GM03348 (cell line): ENCODE measurements around the gene MTMR3.
A peak's percentile ranks its signal among the peaks of the same experiment; 100 is the strongest.

ENCODE experiments used
- DNase-seq: peaks from one replicate; pipeline ENCODE4 v3.0.0; 2012; ENCODE audit warnings: low spot score

Gene MTMR3

DNA sequence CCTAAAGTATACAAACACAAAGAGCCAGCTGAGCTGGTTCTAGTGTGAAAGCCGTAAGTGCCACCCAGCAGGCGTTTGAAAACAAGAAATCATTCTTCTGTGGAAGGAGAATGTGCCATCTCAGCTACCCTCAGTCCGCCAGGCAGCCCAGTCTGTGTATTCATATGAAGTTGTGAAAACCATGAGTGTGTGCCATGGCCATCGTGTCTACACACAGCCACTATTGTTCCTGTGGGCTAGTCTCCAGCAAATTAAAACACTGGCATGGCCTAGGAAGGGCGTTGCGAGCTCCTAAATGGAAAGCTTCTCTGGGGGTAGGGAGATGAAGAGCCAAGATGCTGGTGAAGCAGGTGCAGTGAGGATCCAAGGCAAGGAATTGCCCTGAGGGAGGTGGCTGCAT is 145.8 kb downstream of the MTMR3 start:
- DNase-seq = no peak

- no peak for DNase-seq
Measured at GRCh38 chr22:30029512-30029911, 146.5 kb downstream of the MTMR3 start.

- DNase-seq = no peak
Measured at GRCh38 chr22:30030329-30030728, 147.4 kb downstream of the MTMR3 start.

DNA sequence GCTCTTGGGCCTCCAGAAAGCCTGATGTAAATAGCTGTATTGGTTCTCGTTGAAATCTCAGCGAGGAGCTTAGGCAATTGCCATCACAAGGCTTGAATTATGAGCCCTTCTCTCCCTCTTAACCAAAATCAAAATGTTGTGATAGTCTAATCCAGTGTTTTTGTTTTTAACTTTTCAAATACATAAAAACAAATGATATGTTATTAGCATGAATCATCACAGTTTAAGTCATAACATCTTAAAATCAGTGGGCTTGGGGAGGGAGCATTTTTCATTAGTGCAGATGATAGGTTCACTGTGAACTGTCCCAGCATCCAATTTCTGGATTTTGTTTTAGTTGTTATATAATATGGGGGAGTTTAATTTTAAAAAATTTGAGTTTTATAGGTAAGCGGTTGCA is 148.4 kb downstream of the MTMR3 start:
- DNase-seq = no peak

DNA sequence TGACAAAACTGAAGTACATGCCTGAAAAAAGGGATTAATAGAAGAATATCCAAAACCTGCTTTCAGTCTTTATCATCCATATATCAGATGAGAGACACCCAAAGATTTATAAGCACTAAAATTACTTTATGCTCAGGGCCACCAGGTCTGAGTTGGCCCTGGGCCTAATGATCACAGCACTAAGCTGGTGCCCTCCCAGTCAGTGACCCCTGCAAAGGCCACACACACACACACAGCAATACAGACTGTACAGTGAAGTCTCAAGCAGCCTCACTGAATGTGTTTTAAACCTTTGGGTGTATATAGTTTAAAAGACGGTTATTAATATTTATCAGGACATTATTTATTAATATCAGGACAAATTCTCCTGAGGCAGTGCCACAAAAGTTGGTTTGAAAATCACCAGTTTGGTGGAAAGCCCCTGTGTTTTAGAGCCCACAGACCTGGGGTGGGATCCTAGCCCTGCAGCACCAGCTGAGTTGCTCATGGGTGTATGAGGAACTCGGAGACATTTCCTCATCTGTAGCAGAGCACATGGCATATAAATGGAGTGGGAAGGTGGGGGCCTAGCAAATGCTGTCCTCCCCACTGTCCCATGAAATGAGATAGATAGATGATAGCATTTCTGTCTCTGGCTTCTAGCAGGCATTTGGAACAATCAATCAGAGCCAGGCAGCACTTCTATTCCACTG is 148.9 kb downstream of the MTMR3 start:
- no peak for DNase-seq

DNA sequence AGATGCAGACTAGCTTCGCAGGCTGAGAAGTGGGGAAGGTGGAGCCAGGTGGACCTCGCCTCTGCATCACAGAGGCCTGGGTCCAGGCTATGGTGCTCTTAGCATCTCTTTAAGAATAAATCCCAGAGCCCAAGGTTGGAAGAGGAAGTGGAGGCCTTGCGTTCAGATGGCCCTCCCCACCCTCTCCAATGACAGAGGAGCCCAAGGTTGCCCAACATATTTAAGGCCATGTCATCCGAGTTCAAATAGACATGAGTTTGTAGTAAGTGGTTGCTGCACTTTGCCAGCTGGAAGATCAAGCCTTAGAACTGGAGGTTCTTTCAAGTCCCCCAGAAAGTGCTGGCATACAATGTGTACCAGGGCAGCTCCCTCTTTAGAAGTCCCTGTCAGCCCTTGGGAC is 150.2 kb downstream of the MTMR3 start:
- DNase-seq = no peak

GRCh38 chr22:30033901-30034300 is 150.9 kb downstream of the MTMR3 start:
- DNase-seq = no peak

GRCh38 chr22:30036656-30037055 is 153.7 kb downstream of the MTMR3 start:
- DNase-seq = no peak

DNA sequence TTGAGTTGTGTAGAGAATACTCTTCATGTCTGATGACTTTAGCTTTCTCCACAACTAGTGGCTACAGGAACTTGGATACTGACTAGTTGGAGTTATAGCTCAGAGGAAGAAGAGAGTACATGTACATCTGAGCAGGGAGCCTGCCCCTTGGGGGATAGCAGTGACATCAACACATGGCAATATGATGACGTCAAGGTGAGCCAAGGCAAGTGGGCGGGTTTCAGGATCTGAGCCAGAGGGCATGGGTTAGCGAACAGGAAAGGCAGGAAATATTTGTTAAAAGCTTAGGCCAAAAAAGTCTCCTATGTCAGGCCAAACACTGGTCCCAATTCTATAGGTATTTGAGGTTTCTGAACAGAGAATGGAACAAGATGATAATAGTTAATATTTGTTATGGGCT is 155.2 kb downstream of the MTMR3 start:
- DNase-seq = no peak

GRCh38 chr22:30040499-30041260 is 157.7 kb downstream of the MTMR3 start:
- no peak for DNase-seq

DNA sequence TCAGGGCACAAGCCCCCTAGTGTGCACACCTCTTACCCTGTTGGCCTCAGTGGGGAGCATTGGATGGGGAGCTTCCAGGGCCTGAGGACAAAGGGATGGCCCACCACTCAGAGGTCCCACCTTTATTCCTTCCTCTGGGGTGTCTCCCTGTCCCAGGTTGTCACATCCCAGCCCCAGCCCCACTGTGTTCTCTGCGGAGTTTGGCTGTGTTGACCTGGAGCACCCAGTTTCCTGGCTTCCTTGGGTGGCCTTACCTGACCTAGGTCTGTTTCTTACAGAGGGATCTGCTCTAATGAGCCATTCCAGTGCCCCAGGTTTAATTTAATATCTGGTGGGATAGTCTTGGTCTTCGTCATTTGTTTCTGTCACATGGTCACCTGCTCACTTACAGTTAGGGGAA is 158.5 kb downstream of the MTMR3 start:
- DNase-seq = no peak

- no peak for DNase-seq
Measured at GRCh38 chr22:30041881-30042280, 158.9 kb downstream of the MTMR3 start.

DNA sequence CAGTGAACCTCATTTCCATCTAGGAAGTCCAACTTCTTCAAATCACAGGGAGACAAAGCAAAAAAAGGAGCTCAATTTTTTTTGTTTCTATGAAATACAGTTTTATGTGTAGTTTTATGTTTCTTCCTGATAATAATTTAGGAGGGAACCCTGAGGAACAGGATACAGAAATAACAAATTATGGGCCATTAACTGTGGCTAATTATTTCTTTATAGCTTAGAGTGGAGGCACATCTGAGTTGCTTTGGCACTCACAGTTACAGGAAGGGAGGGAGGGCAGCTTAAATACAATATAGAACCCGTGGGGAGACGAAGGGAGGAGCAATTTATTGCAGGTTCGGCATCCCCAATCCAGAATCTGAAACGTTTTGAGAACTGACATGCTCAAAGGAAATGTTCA is 160.2 kb downstream of the MTMR3 start:
- DNase-seq = no peak

DNA sequence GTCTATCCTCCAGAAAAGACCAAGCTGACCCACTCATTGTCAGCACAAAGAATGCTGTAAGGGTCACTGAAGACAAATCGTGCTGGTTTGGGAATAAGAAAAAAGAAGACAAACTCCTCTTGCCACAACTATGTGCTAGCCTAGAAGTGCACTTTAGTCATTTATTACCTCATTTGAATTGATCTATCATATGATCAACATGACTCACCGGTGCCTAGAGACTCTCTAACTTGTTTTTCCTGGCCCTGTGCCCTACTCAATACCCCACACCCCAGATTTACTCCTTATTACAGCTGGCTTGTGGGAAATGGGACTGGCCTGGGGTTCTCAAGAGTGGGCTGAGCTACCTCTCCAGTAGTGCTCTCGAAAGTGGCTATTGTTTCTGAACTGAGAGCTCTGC is 161.4 kb downstream of the MTMR3 start:
- DNase-seq = peak; percentile 86

DNA sequence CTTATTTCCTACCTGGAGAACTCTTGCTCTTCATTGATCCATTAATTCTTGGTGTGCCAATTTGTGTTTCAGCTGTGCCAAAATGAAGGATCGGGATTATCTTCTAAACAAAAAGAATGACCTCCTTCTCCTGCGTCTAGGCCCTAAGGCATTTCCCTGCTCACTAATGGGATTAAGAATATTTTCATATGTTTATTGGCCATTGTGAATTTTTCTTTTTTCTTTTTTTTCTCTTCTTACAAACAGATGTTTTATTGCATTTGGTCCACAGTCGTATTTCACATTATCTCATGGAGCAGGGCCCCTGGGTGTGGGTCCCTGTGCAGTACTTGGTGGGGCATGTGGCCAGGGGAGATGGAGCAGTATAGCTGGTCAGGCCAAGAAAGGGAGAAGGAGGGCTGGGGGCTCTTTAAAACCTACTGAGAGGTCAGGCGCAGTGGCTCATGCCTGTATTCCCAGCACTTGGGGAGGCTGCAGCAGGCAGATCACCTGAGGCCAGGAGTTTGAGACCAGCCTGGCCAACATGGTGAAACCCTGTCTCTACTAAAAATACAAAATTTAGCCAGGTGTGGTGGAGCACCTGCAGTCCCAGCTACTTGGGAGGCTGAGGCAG is 162.0 kb downstream of the MTMR3 start:
- DNase-seq = no peak

DNA sequence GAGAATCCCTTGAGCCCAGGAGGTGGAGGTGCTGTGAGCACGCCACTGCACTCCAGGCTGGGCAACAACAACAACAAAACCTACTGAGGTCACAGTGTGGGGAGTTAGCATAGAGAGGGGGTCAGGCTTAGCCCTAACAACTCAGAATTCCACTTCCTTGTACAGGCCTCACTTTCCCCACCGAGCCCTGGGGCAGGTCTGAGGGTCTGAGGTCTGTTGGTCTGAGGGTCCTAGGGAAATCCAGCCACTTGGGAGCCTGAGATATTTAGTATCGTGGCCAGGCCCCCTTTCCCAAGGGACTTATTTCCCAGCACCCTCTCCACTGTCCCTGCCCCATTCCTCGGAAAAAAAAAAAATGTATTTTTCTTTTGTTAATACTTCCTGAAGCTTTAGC is 162.5 kb downstream of the MTMR3 start:
- no peak for DNase-seq

DNA sequence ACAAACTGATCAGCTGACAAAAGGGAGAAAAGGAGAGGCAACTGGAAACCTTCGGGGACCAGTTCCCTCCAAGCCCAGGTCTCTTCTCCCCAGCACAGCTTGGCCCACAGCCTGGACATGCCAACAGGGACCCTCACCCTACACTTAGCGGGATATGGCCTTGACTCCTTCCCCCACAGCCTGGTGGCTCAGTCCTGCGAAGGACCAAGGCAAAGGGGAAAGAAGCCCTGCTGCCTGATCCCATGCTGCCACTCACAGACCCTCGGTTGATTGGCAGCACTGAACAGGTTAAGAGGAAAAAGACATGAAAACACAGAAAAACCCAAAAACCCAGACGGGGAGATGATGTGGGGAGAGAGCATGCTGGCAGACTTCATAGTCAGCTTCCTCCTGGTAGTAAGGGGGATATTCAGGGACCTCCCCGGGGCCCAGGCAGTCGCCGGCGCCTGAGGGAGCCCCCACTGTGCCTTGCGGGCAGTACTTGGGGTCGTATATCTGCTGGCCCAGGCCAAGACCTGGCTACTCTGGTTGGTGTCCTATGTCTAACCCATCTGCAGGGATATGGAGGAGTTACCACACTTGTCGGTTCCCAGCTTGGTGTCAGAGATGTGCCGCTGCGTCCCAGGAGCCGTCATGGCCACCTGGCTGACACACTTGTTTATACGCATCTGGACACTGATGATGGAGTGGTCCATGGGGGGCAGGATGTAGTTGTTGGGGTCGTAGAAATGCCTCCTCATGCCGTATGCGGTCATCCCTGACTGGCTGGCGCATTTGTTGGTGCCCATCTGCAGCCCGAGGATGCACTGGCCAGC is 163.1 kb downstream of the MTMR3 start:
- DNase-seq = no peak

GRCh38 chr22:30046716-30047363 is 163.9 kb downstream of the MTMR3 start:
- no peak for DNase-seq

DNA sequence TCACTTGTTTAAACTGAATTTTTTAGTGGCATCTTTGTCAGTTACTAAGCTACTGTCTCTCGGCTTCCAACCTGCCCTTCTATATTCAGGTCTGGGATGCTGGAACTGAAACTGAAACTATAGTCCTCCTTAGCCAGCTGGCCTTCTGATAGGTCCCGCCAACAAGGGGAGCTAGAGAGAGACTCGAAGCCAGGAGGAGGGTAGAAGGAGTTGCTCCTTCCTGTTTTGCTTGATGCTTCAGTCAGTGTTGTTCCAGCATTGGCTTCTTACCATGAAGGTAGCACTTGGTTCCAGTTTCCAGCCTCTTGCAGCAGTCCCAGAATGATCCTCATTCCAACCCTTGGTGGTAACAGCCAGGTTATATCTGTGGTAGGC is 164.4 kb downstream of the MTMR3 start:
- DNase-seq = no peak

DNA sequence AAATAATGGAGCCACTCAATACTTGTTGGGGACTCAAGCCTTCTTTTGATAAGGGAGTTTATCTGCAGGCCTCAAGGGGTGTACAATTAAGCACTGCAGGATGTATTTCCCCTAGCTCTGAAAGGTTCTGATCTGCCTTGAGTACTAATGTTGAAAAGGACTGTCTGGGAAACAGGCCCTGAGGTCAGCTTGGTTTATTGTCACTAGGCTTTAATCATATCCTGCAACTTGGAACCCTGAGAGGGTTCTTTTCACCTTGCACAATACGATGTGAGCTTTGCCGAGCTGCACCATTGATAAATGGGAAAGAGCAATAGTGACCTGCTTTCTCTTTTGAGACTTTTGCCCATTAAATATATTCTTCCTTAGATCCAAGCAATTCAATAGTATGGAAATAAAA is 165.7 kb downstream of the MTMR3 start:
- no peak for DNase-seq

DNA sequence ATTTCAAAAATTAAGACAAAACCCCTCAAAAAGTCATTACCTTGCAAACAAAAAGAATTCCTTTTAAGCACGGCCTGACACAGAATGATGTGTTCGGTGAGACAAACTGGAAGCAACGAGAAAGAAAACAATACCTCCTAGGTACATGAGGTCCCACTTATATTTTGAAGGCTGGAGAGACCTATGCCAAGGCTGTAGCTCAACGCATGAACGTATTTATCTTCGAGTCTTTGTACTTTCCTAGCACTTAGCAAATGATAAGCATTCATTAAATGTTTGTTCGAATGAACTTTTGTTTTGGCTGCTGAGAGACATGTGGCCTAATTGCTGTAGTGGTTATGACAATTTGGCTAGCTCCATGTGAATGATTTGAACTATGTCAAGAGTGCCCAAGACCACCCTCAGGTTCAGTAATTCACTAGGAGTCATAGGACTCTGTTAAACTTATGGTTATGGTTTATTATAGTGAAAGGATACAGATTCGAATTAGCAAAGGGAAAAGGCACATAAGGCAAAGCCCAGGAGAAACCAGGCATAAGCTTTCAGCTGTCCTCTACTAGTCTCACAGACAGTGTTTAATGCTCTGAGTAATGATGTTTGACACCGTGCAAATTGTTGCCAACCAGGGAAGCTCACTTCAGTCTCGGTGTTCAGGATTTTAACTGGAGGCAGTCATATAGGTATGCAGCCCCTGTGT is 171.2 kb downstream of the MTMR3 start:
- no peak for DNase-seq

DNA sequence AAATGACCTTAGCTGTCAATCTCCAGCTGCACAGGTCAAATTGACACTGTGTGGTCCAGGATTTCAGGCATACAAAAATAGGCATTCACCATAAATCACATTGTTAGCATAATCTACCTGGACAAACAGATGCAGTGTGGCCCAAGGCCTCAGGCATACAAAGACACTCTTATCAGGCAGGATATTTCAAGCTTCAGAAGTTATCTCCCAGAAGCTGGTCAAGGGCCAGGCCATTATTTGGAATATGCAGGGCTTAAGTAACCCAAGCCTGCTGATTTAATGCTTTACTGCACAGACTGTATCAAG is 171.7 kb downstream of the MTMR3 start:
- no peak for DNase-seq
